Measurements from ENCODE around the gene SAMD14.

Gene SAMD14

GRCh38 chr17:50094753-50095619, 35.0 kb downstream of the SAMD14 start, which contains the start of gene PDK2:
Gene PDK2 (plus strand): TSS chr17:50095351. CDS start chr17:50095436, 85 bp downstream.
- peak; percentile 97 for DNase-seq

- peak; percentile 94 for DNase-seq
Measured at GRCh38 chr17:50094243-50094752, 35.7 kb downstream of the SAMD14 start.

GRCh38 chr17:50093807-50094206, 36.2 kb downstream of the SAMD14 start:
- no peak for DNase-seq

GRCh38 chr17:50093246-50093645, 36.7 kb downstream of the SAMD14 start:
- no peak for DNase-seq

- no peak for DNase-seq
Measured at GRCh38 chr17:50091918-50092285, 38.1 kb downstream of the SAMD14 start.

- no peak for DNase-seq
Measured at GRCh38 chr17:50090971-50091917, 38.7 kb downstream of the SAMD14 start.

- no peak for DNase-seq
Measured at GRCh38 chr17:50090071-50090470, 39.9 kb downstream of the SAMD14 start.

- DNase-seq: no peak
Measured at GRCh38 chr17:50088952-50089825, 40.8 kb downstream of the SAMD14 start.

- DNase-seq: no peak
Measured at GRCh38 chr17:50087912-50088405, 42.0 kb downstream of the SAMD14 start.

GRCh38 chr17:50087246-50087911, 42.6 kb downstream of the SAMD14 start:
- peak; percentile 81 for DNase-seq

GRCh38 chr17:50081757-50082156, 48.2 kb downstream of the SAMD14 start:
- no peak for DNase-seq

- DNase-seq: no peak
Measured at GRCh38 chr17:50080827-50081226, 49.1 kb downstream of the SAMD14 start.

- DNase-seq: no peak
Measured at GRCh38 chr17:50080096-50080480, 49.9 kb downstream of the SAMD14 start.

GRCh38 chr17:50079334-50080095, 50.4 kb downstream of the SAMD14 start:
- peak; percentile 42 for DNase-seq

GRCh38 chr17:50078430-50078829, 51.5 kb downstream of the SAMD14 start:
- DNase-seq: no peak

- DNase-seq: no peak
Measured at GRCh38 chr17:50076591-50077235, 53.2 kb downstream of the SAMD14 start.

GRCh38 chr17:50076221-50076590, 53.8 kb downstream of the SAMD14 start:
- DNase-seq: no peak

- DNase-seq: no peak
Measured at GRCh38 chr17:50075446-50076032, 54.4 kb downstream of the SAMD14 start.

- no peak for DNase-seq
Measured at GRCh38 chr17:50074227-50074626, 55.7 kb downstream of the SAMD14 start.

GRCh38 chr17:50072925-50073324, 57.0 kb downstream of the SAMD14 start:
- DNase-seq: no peak
